SK-N-SH (cell line): ENCODE measurements around the gene LTBP1. TPM values are rescaled to one million over a fixed set of nuclear protein-coding genes. Genes with fewer than 3 reads are reported as not detected.

Source experiments
- CTCF ChIA-PET: fragments of 300-600, 350-600 bp; formaldehyde crosslinking; extraction: SDS; loops from one replicate; lab custom pipeline; 2021; lab: Yijun Ruan, JAX
- POLR2A ChIA-PET: fragments of 350-600 bp; sonication (Branson Sonifier 250); formaldehyde crosslinking; extraction: SDS; loops from one replicate; lab custom pipeline; 2020; ENCODE audit warnings: antibody characterized with exemption, inconsistent platforms; lab: Yijun Ruan, JAX
- DNase-seq: peaks from one replicate; pipeline ENCODE4 v3.0.0; 2012
- H2AFZ ChIP-seq: fragments of 200-600 bp; sonication (generic); 2 replicates; pipeline ENCODE4 v1.8.1; 2016; ENCODE audit warnings: antibody characterized with exemption, mild to moderate bottlenecking, low read depth
- H3F3A ChIP-seq: fragments of 200-600 bp; sonication (generic); replicated peaks from 2 replicates; pipeline ENCODE3; 2016; ENCODE audit warnings: antibody characterized with exemption, mild to moderate bottlenecking; ENCODE audit not compliant: insufficient read depth
- H3K27ac ChIP-seq, 2 experiments: fragments of 200-500 bp in 1 of 2; fragments of 200-600 bp in 1 of 2; sonication (Bioruptor generic) in 1 of 2; sonication (generic), shearing (Covaris generic) in 1 of 2; 2 replicates each; pipeline versions ENCODE4 v1.5.1 to v1.6.1; 2014 to 2016; ENCODE audit warnings: low read depth in 2 of 2, inconsistent platforms in 1 of 2, low read length in 1 of 2, mild to moderate bottlenecking in 1 of 2, mixed read lengths in 1 of 2
- H3K27me3 ChIP-seq: fragments of 200-600 bp; sonication (generic), shearing (Covaris generic); 2 replicates; pipeline ENCODE4 v1.6.1; 2016; ENCODE audit warnings: mixed run types; ENCODE audit not compliant: insufficient read depth
- H3K36me3 ChIP-seq, 2 experiments: fragments of 200-500 bp in 1 of 2; fragments of 200-600 bp in 1 of 2; sonication (Bioruptor generic) in 1 of 2; sonication (generic) in 1 of 2; replicated peaks in 1 of 2; 2 replicates each; pipeline versions ENCODE3 to v1.5.1; 2014 to 2016; ENCODE audit warnings: low read length in 1 of 2, mild to moderate bottlenecking in 1 of 2; ENCODE audit not compliant: insufficient read depth in 2 of 2, control insufficient read depth in 1 of 2
- H3K4me1 ChIP-seq, 2 experiments: fragments of 200-500 bp in 1 of 2; fragments of 200-600 bp in 1 of 2; sonication (Bioruptor generic) in 1 of 2; sonication (generic), shearing (Covaris generic) in 1 of 2; 2 replicates each; pipeline versions ENCODE4 v1.5.1 to v1.6.1; 2014 to 2016; ENCODE audit warnings: low read depth in 1 of 2, low read length in 1 of 2, mixed run types in 1 of 2; ENCODE audit not compliant: insufficient read depth in 2 of 2, control insufficient read depth in 1 of 2
- H3K4me2 ChIP-seq: fragments of 200-600 bp; sonication (generic), shearing (Covaris generic); 2 replicates; pipeline ENCODE4 v1.6.1; 2017; ENCODE audit warnings: mixed run types
- H3K4me3 ChIP-seq, 2 experiments: fragments of 200-500 bp in 1 of 2; fragments of 200-600 bp in 1 of 2; sonication (Bioruptor generic) in 1 of 2; sonication (generic), shearing (Covaris generic) in 1 of 2; 2 replicates each; pipeline versions ENCODE4 v1.5.1 to v1.8.1; 2014 to 2016; ENCODE audit warnings: low read depth in 2 of 2, inconsistent platforms in 1 of 2, low read length in 1 of 2, mild to moderate bottlenecking in 1 of 2, mixed read lengths in 1 of 2, moderate library complexity in 1 of 2
- H3K79me2 ChIP-seq: fragments of 200-600 bp; sonication (generic); 2 replicates; pipeline ENCODE4 v1.8.1; 2017; ENCODE audit warnings: mild to moderate bottlenecking; ENCODE audit not compliant: insufficient read depth
- H3K9ac ChIP-seq: fragments of 200-600 bp; sonication (generic); 2 replicates; pipeline ENCODE4 v1.6.1; 2017; ENCODE audit warnings: mixed run types
- H3K9me2 ChIP-seq: fragments of 200-600 bp; sonication (generic); 2 replicates; pipeline ENCODE4 v1.6.1; 2017; ENCODE audit warnings: mixed run types
- H3K9me3 ChIP-seq: fragments of 200-600 bp; sonication (generic); 2 replicates; pipeline ENCODE4 v1.6.1; 2017; ENCODE audit warnings: mixed run types, mild to moderate bottlenecking, moderate library complexity
- H4K20me1 ChIP-seq: fragments of 200-600 bp; sonication (generic); 2 replicates; pipeline ENCODE4 v1.6.1; 2017; ENCODE audit warnings: mild to moderate bottlenecking, mixed run types; ENCODE audit not compliant: insufficient read depth
- CHD2 ChIP-seq: fragments of 150-350 bp; IDR thresholded peaks from 2 replicates; pipeline ENCODE4 v1.6.1; 2018; ENCODE audit warnings: low read length; ENCODE audit not compliant: partially characterized antibody
- EZH2phosphoT487 ChIP-seq: fragments of 200-600 bp; sonication (generic); IDR thresholded peaks from 2 replicates; pipeline ENCODE4 v1.6.1; 2017; ENCODE audit warnings: low read depth, mixed run types, mild to moderate bottlenecking, antibody characterized with exemption, moderate library complexity, borderline replicate concordance
- FOXJ3 ChIP-seq: sonication (generic); formaldehyde crosslinking; IDR thresholded peaks from 2 replicates; pipeline ENCODE4 v1.5.1; 2020; ENCODE audit warnings: mild to moderate bottlenecking, missing genetic modification reagents
- GABPA ChIP-seq: IDR thresholded peaks from 2 replicates; pipeline ENCODE4 v1.4.0; 2012; ENCODE audit warnings: low read depth, mild to moderate bottlenecking
- MEF2A ChIP-seq: IDR thresholded peaks from 2 replicates; pipeline ENCODE4 v1.4.0; 2012; ENCODE audit warnings: low read depth, borderline replicate concordance
- MXI1 ChIP-seq: IDR thresholded peaks from 2 replicates; pipeline ENCODE4 v1.6.1; 2012; ENCODE audit warnings: mild to moderate bottlenecking, low read depth, low read length, improper control_type of control experiment
- NFIC ChIP-seq: IDR thresholded peaks from 2 replicates; pipeline ENCODE4 v1.4.0; 2012; ENCODE audit warnings: borderline replicate concordance
- RCOR1 ChIP-seq: fragments of 150-350 bp; IDR thresholded peaks from 2 replicates; pipeline ENCODE4 v1.6.1; 2017; ENCODE audit warnings: antibody characterized with exemption, low read length
- RXRA ChIP-seq: IDR thresholded peaks from 2 replicates; pipeline ENCODE4 v1.4.0; 2012; ENCODE audit warnings: low read depth, mild to moderate bottlenecking, borderline replicate concordance
- SMC3 ChIP-seq: IDR thresholded peaks from 2 replicates; pipeline ENCODE4 v1.6.1; 2012; ENCODE audit warnings: low read depth, low read length, improper control_type of control experiment
- TAF1 ChIP-seq: IDR thresholded peaks from 2 replicates; pipeline ENCODE4 v1.6.1; 2012; ENCODE audit warnings: low read depth, mild to moderate bottlenecking, low read length, moderate library complexity, borderline replicate concordance
- TCF12 ChIP-seq: IDR thresholded peaks from 2 replicates; pipeline ENCODE4 v1.4.0; 2012
- WGBS: methylation state at CpG from one replicate; pipeline ENCODE4 v1.1.6; 2017; ENCODE audit warnings: low lambda C conversion rate; 5-methylcytosine and 5-hydroxymethylcytosine counted together
- polyA plus RNA-seq, 3 experiments: library from polyadenylated mRNA; depleted of rRNA; stranded (reverse); fragments of >200 nt; gene quantifications; 2 replicates each; pipeline ENCODE4 v1.2.3, GENCODE V29; 2012
- TF ChIP-seq, protein P1 (sequence below): IDR thresholded peaks from 2 replicates; pipeline ENCODE4 v1.6.1; 2012; ENCODE audit warnings: mild to moderate bottlenecking, low read depth, low read length, moderate library complexity
- TF ChIP-seq, protein P2 (sequence below): fragments of 150-350 bp; IDR thresholded peaks from 2 replicates; pipeline ENCODE4 v1.6.1; 2017; ENCODE audit warnings: antibody characterized with exemption, low read length, low read depth, borderline replicate concordance
- TF ChIP-seq, protein P3 (sequence below): IDR thresholded peaks from 2 replicates; pipeline ENCODE4; 2012

LTBP1 gene
- polyA plus RNA-seq, 1 of the 3 experiments (the other 2 are of a cell fraction): 467 TPM

DNA sequence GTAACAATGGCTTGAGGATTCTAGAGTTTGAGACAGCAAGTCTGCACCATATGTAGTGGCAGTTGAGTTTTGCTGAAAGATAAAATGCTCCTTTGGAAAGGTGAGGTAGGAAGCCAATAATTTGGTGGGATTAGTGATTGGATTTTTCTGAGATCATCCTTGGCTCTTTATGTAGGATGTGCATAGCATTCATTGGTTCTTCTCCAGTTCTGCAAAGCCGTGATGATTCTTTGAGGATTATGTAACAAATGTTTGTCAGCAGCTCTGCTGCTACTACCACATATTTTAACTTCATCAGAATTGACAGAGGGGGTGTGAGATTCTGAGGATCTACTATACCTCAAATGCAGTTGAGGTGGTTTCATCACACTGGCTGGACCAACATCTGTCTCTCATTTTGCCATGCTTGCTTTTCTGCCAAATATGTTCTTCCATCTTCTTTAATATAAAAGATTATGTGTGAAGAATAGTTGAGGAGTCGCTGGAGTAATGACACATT is 340.8 kb downstream of the LTBP1 start:
- CTCF ChIA-PET: interaction anchor here (1.2 kb wide), 1 partner anchor 10 kb away, joined by 3 read pairs; no protein-coding TSS in a partner anchor

More for the DNA sequence above, 340.8 kb downstream of the LTBP1 start:
- H3K9me3 ChIP-seq: no peaks in the 10 kb centered on the region
- H3K4me3 ChIP-seq: no peak overlapping the region
- H2AFZ ChIP-seq: no peak overlapping the region
- peaks cover 2 to 14% of the 10 kb centered on the region in 2 experiments; a peak in 3 of 4 replicates for H3K4me1 ChIP-seq
- H3K4me2 ChIP-seq: no peak overlapping the region
- POLR2A ChIA-PET: no interaction called here
- peaks cover 3% of the 10 kb centered on the region; the same call in 1 of the 2 replicates for H3K79me2 ChIP-seq
- peak overlapping the region in 1 of 2 experiments; percentile 89; a peak in 2 of 4 replicates for H3K27ac ChIP-seq
- no peak overlapping the region for H3K9ac ChIP-seq
- no peaks in the 10 kb centered on the region for H4K20me1 ChIP-seq
- no peak for DNase-seq
- peaks cover 8 to 43% of the 10 kb centered on the region in 2 experiments for H3K36me3 ChIP-seq
- H3K9me2 ChIP-seq: no peaks in the 10 kb centered on the region
- WGBS: 39% methylated on average over 2 of the region's 2 CpGs
- no peaks in the 10 kb centered on the region for H3K27me3 ChIP-seq
- TF ChIP-seq, protein P1, sequence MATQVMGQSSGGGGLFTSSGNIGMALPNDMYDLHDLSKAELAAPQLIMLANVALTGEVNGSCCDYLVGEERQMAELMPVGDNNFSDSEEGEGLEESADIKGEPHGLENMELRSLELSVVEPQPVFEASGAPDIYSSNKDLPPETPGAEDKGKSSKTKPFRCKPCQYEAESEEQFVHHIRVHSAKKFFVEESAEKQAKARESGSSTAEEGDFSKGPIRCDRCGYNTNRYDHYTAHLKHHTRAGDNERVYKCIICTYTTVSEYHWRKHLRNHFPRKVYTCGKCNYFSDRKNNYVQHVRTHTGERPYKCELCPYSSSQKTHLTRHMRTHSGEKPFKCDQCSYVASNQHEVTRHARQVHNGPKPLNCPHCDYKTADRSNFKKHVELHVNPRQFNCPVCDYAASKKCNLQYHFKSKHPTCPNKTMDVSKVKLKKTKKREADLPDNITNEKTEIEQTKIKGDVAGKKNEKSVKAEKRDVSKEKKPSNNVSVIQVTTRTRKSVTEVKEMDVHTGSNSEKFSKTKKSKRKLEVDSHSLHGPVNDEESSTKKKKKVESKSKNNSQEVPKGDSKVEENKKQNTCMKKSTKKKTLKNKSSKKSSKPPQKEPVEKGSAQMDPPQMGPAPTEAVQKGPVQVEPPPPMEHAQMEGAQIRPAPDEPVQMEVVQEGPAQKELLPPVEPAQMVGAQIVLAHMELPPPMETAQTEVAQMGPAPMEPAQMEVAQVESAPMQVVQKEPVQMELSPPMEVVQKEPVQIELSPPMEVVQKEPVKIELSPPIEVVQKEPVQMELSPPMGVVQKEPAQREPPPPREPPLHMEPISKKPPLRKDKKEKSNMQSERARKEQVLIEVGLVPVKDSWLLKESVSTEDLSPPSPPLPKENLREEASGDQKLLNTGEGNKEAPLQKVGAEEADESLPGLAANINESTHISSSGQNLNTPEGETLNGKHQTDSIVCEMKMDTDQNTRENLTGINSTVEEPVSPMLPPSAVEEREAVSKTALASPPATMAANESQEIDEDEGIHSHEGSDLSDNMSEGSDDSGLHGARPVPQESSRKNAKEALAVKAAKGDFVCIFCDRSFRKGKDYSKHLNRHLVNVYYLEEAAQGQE: no peak
- TF ChIP-seq NFIC: no peak
- no peak for TF ChIP-seq FOXJ3 (CRISPR knock-in tag)
- TF ChIP-seq RXRA: no peak
- no peak for TF ChIP-seq CHD2
- TF ChIP-seq SMC3: no peak
- no peak for TF ChIP-seq MXI1
- TF ChIP-seq, protein P2, sequence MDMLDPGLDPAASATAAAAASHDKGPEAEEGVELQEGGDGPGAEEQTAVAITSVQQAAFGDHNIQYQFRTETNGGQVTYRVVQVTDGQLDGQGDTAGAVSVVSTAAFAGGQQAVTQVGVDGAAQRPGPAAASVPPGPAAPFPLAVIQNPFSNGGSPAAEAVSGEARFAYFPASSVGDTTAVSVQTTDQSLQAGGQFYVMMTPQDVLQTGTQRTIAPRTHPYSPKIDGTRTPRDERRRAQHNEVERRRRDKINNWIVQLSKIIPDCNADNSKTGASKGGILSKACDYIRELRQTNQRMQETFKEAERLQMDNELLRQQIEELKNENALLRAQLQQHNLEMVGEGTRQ: no peak
- no peak for TF ChIP-seq EZH2phosphoT487
- no peak for TF ChIP-seq RCOR1
- TF ChIP-seq GABPA: no peak
- no peak for TF ChIP-seq TAF1
- TF ChIP-seq, protein P3, sequence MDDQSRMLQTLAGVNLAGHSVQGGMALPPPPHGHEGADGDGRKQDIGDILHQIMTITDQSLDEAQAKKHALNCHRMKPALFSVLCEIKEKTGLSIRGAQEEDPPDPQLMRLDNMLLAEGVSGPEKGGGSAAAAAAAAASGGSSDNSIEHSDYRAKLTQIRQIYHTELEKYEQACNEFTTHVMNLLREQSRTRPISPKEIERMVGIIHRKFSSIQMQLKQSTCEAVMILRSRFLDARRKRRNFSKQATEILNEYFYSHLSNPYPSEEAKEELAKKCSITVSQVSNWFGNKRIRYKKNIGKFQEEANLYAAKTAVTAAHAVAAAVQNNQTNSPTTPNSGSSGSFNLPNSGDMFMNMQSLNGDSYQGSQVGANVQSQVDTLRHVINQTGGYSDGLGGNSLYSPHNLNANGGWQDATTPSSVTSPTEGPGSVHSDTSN: 0 out of 2 replicates have a peak, but pooled peaks have one; percentile 16
- TF ChIP-seq MEF2A: no peak
- peak; percentile 24; the same call in 1 of the 2 replicates for TF ChIP-seq TCF12
- H3F3A ChIP-seq: peaks cover 66% of the 10 kb centered on the region
